GM18498 (cell line): ENCODE data around the gene YKT6.

ENCODE experiments used
- ATAC-seq: cut with Tn5 transposase; IDR thresholded peaks from one replicate; pipeline ENCODE4 v1.9.1; 2021; ENCODE audit warnings: mild to moderate bottlenecking, moderate library complexity; ENCODE audit not compliant: unreplicated experiment

The YKT6 gene

DNA sequence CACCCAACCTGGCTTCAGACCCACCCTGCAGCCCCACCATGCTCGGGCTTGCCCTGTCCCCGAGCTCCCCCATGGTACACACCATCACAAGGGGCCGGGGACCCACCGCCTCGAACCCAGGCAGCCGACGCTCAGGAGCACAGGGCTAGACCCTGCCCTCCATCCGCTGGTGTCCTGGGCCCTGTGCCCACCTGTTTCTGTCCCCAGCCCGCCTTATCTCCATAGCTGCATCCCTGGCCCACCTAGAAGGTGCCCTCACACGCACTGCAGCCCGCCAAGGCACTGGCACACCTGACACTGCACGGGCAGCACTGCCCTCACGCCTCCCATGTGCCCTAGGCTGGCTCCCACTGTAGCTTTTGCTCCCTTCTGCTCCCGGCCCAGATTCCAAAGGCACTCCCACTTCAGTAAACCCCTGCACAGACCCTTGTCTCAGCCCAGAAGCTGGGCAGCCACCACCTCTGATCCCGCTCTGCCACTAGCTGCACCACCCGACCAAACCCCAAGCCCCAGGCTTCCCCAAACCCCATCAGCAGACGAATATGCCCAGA lies 17.1 kb downstream of the YKT6 start:
- no peak for ATAC-seq

DNA sequence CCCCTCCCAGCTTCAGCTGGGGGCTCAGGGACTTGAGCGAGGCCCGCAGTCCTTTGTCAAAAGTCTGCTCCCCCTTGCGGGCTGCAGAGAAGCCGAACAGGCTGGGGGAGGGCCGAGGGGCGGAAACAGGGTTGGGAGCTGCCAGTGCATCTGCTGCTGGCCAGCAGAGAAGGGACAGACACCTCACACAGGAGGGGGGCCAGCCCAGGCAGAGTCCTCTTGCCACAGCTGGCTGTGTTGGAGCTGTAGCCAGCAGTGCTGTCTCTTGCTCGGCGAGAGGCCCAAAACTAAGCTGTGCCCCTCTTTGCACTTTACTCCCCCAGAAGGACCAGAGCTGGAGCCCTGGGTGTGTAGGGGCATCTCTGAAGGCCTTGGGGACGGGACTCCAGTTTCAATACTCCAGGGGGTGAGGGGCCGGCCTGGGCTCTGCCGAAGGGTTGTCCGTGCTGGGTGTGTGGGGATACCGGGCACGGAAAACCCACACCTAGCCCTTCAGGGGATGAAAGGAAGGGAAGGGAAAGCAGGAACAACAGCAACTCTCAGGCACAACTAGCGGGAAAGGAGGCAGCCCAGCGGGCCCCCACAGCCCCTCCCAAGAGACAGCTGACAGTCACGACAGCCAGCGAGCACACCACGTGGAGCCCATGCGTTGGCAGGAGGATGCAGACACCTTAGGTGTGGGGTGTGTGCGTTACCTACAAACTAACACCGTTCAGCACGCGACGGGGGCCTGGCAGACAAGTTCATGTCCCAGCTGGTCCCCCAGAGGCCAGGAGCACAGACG lies 17.8 kb downstream of the YKT6 start:
- ATAC-seq: no peak

- no peak for ATAC-seq
Observed at GRCh38 chr7:44219371-44220045, 18.7 kb downstream of the YKT6 start.

DNA sequence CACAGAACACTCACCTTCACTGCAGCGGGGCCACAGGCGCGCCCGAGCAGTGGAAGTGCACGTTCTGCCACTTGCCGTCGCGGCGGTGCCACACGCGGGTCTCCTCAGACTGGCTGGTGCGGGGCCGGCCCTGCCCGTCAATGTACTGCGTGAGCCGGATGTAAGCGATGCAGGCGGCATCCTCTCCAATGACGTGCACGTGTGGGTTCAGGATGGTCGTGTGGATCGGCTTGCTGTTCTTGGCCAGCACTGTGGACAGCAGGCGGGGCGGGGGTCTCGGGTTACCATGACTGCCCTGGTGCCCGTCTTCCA lies 19.2 kb downstream of the YKT6 start:
- no peak for ATAC-seq

DNA sequence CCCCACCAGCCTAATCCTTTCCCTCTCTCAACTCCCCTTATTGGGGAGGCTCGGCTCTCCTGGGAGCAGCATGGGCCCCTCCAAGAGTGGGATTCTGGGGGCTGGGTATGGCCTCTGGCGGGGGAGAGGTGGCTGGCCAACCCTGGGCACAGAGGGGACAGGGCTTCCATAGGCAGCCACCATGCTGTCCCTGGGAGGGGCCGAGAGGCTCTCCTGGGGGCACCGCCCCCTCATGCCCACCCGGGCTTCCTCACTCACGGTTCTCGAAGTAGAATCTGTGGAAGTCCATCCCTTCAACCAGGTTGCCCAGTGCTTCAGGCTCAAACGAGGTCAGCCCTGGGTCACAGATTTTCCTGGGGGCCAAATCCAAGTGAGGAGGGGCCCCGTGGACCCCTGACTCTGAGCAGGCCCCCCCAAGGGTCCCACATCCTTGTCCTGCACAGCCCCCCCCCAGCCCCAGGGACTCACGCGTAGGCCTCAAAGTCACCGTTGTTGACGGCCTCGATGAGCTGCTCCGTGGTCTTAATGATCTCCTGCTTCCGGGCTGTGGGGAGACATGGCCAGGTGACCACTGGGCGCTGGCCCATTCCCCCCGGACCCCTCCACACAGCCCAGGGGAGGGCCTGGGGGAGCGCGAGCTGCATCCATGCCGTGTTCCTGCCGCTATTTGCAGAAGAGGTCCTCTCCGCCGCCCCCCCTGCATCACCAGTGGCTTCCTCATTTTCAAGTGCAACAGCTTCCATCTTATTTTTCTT lies 19.8 kb downstream of the YKT6 start:
- ATAC-seq: no peak

DNA sequence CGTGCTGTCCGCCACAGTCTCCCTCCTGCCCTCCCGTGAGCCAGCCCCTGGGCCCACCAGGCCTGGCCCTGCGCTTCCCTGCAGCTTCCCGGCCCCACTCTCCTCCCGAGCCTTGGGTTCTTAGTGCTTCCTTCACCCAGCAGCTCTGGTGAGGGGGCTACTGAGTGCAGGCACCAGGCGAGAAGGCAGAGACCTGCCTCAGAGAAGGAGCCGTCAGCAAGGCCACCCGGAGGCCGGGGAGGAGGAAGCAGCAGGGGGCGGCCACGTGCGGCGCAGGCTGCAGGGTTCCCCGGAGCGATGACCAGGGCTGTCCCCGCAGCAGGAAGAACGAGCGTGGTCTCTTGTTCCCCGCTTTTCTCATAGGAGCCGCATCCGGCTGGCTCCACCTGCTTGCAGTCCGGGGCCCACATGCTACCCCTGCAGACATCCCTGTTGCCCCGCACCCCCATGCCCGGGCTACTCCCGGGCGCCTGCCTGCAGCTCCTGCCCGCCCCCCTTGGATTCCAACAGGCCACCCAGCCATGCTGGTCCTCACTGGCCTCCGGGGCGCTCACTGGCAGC lies 20.5 kb downstream of the YKT6 start:
- no peak for ATAC-seq

DNA sequence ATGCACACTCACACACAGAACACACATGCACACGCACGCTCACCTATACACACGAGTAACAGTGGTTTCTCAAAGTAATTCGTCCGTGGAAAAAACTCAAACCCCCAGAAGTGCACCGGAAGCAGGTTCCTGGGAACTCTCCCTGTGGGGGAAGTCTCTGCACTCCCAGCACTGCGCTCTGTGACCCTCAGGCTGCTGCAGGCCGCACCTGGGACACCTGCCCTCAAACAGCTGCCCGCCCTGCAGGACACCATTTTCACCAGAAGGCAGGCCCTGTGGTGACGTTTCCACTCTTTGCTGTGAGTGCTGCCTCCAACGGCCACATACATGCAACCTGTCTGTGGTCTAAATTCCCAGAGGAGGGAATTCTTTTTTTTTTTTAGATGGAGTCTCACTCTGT lies 21.3 kb downstream of the YKT6 start:
- no peak for ATAC-seq

GRCh38 chr7:44222776-44223261 lies 22.0 kb downstream of the YKT6 start:
- no peak for ATAC-seq

DNA sequence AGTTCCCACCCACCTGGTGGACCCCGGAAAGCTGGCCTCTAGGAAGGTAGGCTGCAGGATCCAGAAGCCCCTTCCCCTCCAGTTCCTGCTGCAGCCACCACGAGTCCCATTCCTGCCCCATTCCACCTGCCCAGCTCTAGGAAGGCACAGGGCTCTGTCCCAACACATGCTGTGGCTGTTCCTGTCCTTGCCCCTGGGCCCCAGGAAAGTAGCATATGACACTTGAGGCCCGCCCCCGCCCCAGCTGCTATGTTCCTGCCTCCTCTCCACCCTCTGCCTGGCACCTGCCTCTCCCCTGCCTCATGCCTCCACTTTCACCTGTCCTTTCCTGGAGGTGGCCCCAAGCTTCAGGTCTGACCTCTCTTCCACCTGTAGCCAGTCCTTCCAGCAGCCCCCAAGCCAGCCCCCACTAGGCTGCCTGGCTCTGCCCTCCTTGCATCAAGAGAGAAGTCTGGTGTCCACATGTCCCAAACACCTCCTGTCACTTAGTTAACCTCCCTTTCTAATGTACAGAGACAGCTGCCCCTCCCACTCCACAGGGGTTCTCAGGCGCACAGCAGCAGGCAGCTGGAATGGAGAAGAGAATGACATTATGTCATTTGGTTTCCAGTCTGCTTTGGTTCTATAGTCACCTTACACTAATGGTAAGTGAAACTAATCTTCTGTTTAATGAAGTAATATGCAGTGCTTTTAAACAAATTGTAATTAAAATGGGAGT lies 22.7 kb downstream of the YKT6 start:
- ATAC-seq: no peak

DNA sequence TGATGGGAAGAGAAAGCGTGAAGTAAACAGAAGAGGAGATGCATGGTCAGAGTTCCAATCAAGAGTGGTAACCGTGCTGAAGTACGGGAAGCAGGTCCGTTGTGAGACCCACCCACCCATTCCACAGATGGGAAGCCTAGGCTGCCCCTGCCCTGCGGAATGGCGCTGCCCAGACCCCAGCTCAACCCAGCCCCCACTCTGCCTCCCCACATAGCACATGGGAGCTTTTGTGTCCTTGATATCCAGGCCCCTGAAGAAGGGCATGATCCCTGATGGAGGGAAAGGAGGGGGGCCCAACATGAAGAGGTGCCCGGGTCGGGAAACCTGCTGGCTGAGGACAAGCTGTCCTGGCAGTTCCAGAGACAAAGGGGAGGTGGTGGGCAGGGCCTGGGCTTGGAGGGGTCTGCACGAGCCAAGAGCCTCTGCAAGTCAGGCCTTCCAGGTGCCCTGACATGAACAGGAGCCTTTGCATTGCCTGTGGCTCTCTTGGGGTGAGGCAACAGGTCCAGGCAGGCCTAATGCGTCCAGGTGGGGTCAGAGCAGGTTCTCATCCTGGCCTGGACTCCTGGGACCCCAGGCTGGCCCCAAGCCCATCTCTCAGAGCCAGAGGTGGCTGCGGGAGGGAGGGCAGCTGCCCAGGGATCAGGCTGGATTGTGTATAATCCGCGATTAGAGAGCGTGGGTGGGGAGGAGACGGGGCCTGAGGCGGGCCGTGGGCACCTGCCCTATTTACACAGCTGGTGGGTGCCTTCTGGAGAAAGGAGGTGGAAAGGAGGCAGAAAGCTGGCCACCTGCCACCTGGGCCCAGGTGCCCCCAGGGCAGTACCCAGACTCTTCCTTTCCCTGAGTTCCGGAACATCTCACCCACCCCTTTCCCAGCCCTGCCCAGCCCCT lies 23.5 kb downstream of the YKT6 start:
- ATAC-seq: no peak

DNA sequence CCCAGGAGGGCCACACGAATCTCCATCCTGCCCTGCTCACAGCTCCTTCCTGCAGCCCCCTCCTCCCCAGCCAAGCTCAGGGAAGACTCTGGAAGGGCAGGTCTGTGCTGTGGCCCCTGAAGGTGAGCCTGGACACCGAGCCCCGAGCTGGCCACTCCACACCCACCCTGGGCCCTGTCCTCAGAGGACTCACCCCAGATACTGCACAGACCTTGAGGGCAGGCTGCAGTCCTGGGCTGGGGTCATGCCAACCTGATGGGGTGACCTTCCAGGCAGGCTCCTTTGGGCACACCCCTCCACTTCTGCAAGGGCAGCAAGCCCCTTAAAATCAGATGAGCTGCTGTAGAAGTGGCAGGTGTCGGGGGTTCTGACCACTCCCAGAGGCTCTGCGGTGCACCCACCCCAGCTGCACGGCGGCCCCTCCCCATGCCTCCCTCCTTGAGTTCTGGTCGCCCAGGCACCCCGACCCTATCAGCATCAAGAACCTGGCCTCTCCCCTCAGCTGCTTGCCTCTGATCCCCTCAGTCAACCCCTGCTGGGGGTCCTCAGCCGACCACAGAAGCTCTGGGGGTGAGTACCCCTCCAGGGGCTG lies 24.3 kb downstream of the YKT6 start:
- no peak for ATAC-seq

GRCh38 chr7:44225566-44226395 lies 25.0 kb downstream of the YKT6 start:
- no peak for ATAC-seq

- no peak for ATAC-seq
Observed at GRCh38 chr7:44226396-44226753, 25.6 kb downstream of the YKT6 start.

- no peak for ATAC-seq
Observed at GRCh38 chr7:44227911-44228310, 27.1 kb downstream of the YKT6 start.

DNA sequence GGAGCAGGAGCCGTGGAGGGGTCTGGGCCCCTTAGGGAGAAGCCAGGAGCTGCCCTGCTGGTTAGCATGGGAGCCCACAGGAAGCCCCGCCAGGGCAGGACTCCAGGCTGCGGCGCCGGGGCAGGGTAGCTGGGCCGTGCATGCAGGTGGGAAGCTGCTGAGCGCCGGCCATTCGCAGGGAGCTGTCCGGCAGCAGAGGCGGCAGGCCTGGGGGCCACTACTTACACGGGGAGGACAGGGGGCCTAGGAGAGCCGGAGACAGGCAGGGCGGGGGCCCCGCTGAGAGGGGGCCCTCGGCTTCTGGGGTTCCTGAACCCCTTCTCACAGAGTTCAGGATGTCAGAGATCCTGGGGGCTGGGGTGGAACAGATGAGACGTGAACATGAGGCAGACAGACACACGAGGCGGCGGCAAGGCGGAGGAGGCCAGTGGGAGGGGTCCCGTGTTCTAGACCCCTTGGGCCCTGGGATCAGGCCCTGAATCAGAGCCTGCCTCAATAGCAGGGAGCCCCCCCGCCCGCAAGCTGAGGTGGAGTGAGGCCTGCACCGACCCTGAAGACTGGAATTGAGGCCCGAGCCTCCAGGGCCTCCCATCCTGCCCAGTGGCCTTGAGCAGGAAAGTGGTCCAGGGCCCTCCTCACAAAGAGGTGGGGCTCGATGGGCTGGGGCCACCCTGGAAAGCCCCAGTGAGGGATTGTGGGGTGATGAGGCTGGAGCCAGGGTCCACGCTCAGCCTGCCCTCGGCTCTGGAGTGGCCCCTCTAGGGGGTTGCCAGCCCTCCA lies 28.0 kb downstream of the YKT6 start:
- no peak for ATAC-seq

DNA sequence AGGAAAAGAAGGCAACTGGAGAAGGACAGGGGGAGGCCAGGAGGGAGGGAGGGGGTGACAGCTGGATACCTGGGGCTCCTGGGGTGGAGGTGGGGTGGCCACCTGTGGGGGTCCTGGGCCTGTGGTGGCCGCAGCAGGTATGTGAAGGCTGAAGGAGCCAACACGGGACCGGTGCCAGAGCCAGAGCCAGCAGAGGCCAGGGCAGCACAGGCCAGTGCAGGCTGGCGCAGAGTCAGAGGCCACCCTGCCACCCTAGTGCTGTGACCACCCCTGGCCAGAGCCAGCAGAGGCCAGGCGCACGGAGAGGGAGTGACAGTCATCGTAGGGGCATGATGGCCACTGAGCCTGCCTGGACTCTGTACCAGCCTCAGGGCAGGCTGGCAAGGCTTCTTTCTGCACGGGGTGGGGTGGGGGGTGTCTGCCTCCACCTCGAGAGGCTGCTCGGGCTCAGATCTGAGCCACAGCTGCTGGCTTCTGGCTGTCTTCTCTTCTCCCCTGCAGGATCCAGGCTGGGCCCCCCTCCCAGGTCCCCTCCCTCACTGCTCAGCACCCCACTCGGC lies 28.8 kb downstream of the YKT6 start:
- no peak for ATAC-seq

- no peak for ATAC-seq
Observed at GRCh38 chr7:44230286-44230685, 29.5 kb downstream of the YKT6 start.
